Activated CD4-positive, alpha-beta memory T cell treated with anti-CD3 and anti-CD28 coated beads for 36 hours (primary cell): ENCODE data around the gene RNF207. TPM values are rescaled to one million over a fixed set of nuclear protein-coding genes. Genes with fewer than 3 reads are reported as not detected.
A peak's percentile ranks its signal among the peaks of the same experiment; 100 is the strongest.

Experiments used
- CTCF ChIA-PET: fragments of 350-600 bp; sonication (Branson Sonifier 250); formaldehyde crosslinking; loops from one replicate; lab custom pipeline; 2021; ENCODE audit warnings: antibody characterized with exemption, inconsistent platforms; lab: Charles Lee
- POLR2A ChIA-PET: fragments of 350-600 bp; sonication (Branson Sonifier 250); formaldehyde crosslinking; loops from one replicate; lab custom pipeline; 2021; ENCODE audit warnings: antibody characterized with exemption; lab: Charles Lee
- DNase-seq: peaks from one replicate; pipeline ENCODE4 v3.0.0-alpha.2; 2020
- H3K27ac Mint-ChIP-seq: one replicate; pipeline ENCODE4 v1.8.0; 2021; ENCODE audit warnings: mixed read lengths
- H3K27me3 Mint-ChIP-seq: one replicate; pipeline ENCODE4 v1.8.0; 2021; ENCODE audit warnings: mixed read lengths
- H3K36me3 Mint-ChIP-seq: one replicate; pipeline ENCODE4 v1.8.0; 2021; ENCODE audit warnings: mixed read lengths
- H3K4me1 Mint-ChIP-seq: one replicate; pipeline ENCODE4 v1.8.0; 2021; ENCODE audit warnings: low read depth, mixed read lengths
- H3K4me3 Mint-ChIP-seq: one replicate; pipeline ENCODE4 v1.8.0; 2021; ENCODE audit warnings: mild to moderate bottlenecking, mixed read lengths
- H3K9me3 Mint-ChIP-seq: one replicate; pipeline ENCODE4 v1.8.0; 2021; ENCODE audit warnings: mixed read lengths
- intact Hi-C: fragments of 100-400 bp; cut with micrococcal nuclease; formaldehyde crosslinking; loops from one replicate; pipeline ENCODE4 v1.15.1; 2023
- total RNA-seq, 2 experiments: library from RNA; stranded (reverse); gene quantifications; one replicate each; pipeline ENCODE4 v1.2.3, GENCODE V29; 2021

The RNF207 gene
- total RNA-seq, 2 experiments from 2014 or later, result 14.7 to 18.4 TPM

DNA sequence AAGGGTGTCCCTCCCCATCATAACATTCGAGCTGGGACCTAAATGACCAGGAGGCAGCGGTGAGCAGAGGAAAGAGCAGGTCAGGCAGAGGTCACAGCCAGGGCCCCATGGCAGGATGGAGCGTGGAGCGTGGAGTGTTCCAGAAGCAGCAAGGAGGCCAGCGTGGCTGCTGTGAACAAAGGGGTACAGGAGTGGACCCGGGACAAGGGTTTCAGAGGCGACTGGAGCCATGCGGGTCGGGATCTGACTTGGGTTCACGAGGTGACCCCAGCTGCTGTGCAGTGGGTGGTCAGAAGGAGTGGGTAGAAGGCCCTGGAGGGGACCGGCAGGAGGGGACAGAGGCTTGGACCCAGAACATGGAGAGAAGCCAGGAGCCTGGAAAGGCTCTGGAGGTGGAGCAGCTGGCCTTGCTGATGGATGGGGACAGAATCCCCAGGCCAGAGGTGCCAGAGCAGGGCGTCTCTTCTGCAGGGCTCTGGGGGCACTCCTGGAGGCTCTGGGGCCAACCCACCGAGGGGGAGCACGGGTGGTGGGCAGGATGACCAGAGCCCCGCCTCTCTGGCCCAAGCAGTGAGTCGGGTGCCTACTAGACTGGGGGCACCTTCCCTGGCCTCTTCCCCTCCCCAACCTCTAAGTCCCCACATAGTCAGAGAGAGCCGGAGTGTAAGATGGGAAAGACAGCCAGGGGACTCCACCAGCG lies 28.1 kb upstream of the RNF207 start:
- ChIA-PET POLR2A (no interaction called here), CTCF (no interaction called here)
- Mint-ChIP-seq H3K4me3 (no peak overlapping the region), H3K27me3 (peaks cover 43% of the 10 kb centered on the region), H3K36me3 (no peaks in the 10 kb centered on the region), H3K4me1 (peaks cover 20% of the 10 kb centered on the region), H3K9me3 (no peaks in the 10 kb centered on the region), H3K27ac (no peak overlapping the region)
- intact Hi-C loops, result no loop called here
- DNase-seq, result no peak

DNA sequence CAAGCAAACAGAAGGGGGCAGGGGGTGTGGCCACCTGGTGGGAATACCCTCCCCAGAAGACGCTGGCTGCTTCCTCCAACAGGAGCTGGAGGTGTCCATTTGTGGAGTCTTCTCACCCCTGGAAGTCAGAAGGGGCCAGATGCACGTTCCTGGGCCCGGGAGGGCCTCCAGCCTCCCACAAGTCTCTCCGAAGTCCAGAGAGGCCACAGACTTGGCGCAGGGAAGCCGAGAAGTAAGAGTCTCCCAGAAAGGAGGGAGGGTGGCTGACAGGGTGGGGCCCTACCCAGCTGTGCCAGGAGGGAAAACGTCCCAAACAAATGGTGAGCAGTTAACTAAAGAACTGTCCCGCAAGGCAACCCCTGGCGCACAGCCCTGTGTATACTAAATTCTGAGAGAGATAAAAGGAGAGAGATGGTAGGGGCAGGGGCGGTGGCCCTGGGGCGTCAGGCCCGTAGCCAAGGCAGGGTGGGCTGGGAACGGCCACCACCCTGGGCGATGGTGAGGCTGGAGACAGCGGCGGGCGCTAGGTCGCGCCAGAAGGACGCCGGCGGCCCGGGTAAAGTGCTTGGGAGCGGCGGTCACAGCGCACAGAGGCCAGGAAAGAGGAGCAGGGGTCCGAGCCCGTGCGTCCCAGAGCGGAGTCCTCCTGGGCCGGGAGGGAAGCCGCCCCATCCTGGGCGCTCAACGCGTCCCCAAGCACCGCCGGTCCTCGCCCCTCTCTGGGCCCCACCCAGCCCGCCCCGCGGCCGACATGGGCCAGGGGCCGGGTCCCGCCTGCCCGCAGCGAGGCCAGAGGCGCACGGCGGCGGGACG lies 27.0 kb upstream of the RNF207 start:
- CTCF ChIA-PET, result no interaction called here
- intact Hi-C loops, result no loop called here

DNA sequence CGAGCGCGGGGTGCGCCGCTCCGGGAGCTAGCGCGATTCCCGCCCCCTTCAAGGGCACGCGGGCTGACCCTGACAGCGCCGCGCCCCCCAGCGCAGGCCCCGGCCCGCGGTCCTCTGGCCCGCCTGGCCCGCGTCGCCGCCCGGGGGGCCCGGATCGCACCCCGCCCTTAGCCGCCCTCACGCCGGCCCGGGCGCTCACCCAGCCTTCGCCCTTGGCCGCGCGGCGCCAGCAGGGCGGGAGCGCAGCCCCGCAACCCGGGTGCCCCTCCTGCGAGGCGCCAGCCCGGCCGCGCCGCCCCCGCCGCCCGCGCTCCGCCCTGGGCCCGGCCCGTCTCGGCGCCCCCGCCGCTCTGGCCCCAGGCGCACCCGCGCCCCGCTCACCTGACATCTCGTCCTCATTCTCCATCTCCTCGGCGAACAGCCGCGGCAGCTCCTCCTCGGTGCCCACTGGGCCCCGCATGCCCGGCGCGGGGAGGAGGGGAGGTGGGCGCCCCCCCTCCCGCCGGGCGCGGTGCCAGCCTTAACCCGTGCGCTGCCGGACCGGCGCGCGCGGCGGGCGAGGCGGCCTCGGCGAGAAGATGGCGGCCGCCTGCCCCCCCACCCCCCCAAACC lies 26.2 kb upstream of the RNF207 start:
- H3K4me1 Mint-ChIP-seq, result peaks cover 25% of the 10 kb centered on the region
- ChIA-PET CTCF (no interaction called here), POLR2A (no interaction called here)
- intact Hi-C loops, result loop anchor here (2.0 kb wide), 1 partner anchor 19 kb away; the partner anchor contains the start of gene RPL22
- H3K36me3 Mint-ChIP-seq, result peaks cover 3% of the 10 kb centered on the region
- H3K4me3 Mint-ChIP-seq, result no peak overlapping the region
- H3K27ac Mint-ChIP-seq, result no peak overlapping the region
- no peaks in the 10 kb centered on the region for H3K9me3 Mint-ChIP-seq
- DNase-seq, result no peak
- peaks cover 43% of the 10 kb centered on the region for H3K27me3 Mint-ChIP-seq

More for the DNA sequence above, 27.0 kb upstream of the RNF207 start:
- peaks cover 20% of the 10 kb centered on the region for H3K4me1 Mint-ChIP-seq
- H3K27ac Mint-ChIP-seq, result no peak overlapping the region
- peaks cover 43% of the 10 kb centered on the region for H3K27me3 Mint-ChIP-seq
- no peaks in the 10 kb centered on the region for H3K9me3 Mint-ChIP-seq
- no peak overlapping the region for H3K4me3 Mint-ChIP-seq
- no peak for DNase-seq
- POLR2A ChIA-PET, result no interaction called here
- no peaks in the 10 kb centered on the region for H3K36me3 Mint-ChIP-seq

DNA sequence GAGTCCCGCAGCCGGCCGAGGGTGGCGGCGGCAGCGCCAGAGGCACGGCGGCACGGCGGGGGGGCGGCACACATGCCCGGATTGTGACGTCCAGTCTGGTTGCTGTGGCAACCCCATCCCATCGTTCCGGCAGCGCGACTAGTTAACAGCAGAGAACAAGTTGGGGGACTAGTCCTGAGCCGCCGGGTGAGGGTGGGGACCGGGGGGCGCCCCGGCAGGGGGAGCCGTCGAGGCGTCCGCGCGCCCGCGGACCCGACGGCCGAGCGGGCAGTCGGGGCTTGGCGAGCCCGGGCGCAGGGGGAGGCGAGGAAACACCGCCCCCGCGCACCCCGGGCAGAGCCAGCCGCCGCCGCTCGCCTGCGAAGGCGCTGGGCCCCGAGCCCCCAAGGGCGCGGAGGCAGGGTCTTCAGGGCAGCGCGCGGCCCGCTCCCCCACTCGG lies 25.6 kb upstream of the RNF207 start, which contains the start of gene CHD5:
CHD5 (minus strand) TSS at position 54 of the 439 bp plus-strand sequence. CDS start 298 bp downstream, outside the sequence.
- no peak within 1 kb of the TSS for H3K4me3 Mint-ChIP-seq
- H3K27me3 Mint-ChIP-seq, result peaks cover 43% of the 10 kb centered on the region
- peaks cover 31% of the 10 kb centered on the region for H3K4me1 Mint-ChIP-seq
- POLR2A ChIA-PET, result no interaction called here
- CTCF ChIA-PET, result no interaction called here
- intact Hi-C loops, result loop anchor here (2.0 kb wide), 1 partner anchor 19 kb away; the partner anchor contains the start of gene RPL22
- peaks cover 8% of the 10 kb centered on the region for H3K36me3 Mint-ChIP-seq
- DNase-seq, result no peak
- H3K27ac Mint-ChIP-seq, result no peak within 1 kb of the TSS
- no peaks in the 10 kb centered on the region for H3K9me3 Mint-ChIP-seq

DNA sequence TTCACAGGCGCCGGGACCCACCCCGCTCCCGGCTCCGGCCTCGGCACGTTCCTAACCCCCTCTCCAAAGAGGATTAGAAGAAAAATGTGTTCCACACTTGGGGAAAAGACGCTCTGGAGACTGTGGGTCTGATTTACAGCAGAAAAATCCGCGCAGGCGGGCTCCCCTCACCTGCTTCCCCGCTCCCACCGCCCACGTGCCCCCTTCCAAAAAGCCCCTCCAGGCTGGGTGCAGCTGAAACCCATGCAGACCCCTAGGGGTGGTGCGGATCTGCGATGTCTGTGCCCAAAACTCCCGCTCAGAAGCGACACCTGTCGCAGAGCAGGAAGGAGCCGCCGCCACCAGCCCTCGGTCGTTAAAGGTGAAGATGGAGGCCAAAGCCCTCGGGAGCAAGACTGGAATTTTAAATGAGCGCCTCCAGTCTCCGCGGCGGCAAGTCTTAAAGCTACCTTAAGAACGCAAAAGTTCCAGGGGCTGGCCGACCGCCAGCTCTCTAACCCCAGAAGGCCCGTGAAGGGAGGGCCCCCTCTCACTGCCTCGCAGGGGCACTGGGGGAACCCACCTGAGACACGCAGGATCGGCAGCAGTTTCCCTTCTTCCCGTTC lies 25.1 kb upstream of the RNF207 start:
- no peaks in the 10 kb centered on the region for H3K9me3 Mint-ChIP-seq
- no peak for DNase-seq
- intact Hi-C loops, result loop anchor here (2.0 kb wide), 1 partner anchor 18 kb away; the partner anchor contains the start of gene RPL22
- H3K36me3 Mint-ChIP-seq, result peaks cover 11% of the 10 kb centered on the region
- POLR2A ChIA-PET, result no interaction called here
- H3K4me3 Mint-ChIP-seq, result no peak overlapping the region
- CTCF ChIA-PET, result no interaction called here
- peaks cover 43% of the 10 kb centered on the region for H3K27me3 Mint-ChIP-seq
- H3K27ac Mint-ChIP-seq, result no peak overlapping the region
- H3K4me1 Mint-ChIP-seq, result peaks cover 37% of the 10 kb centered on the region

DNA sequence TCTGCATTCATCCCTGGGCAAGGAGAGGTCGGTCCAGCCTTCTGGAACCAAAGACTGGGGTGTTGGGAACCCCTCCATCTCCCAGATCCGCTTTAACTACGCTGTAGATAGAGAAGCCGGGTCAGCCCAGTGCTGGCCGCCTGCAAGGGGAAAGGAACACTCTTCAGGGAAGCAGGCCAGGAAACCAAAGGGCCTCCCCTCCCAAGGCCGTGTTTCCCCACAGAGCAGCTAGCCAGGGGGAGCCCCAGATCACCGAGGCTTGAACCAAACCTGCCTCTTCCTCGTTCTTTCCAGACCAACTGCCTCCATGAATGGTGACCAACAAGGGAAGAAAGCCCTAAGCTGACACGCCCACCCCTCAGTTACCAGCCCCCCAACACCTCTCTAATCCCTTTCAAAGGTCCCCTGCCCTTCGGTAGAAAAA lies 24.6 kb upstream of the RNF207 start:
- CTCF ChIA-PET, result no interaction called here
- Mint-ChIP-seq H3K9me3 (no peaks in the 10 kb centered on the region), H3K36me3 (peaks cover 14% of the 10 kb centered on the region), H3K27ac (no peak overlapping the region), H3K27me3 (peaks cover 42% of the 10 kb centered on the region), H3K4me1 (peaks cover 40% of the 10 kb centered on the region), H3K4me3 (no peak overlapping the region)
- DNase-seq, result no peak
- intact Hi-C loops, result loop anchor here (2.0 kb wide), 1 partner anchor 17 kb away; the partner anchor contains the start of gene RPL22
- POLR2A ChIA-PET, result interaction anchor here (0.5 kb wide), 1 partner anchor 12 kb away, joined by 4 read pairs; no protein-coding TSS in a partner anchor

DNA sequence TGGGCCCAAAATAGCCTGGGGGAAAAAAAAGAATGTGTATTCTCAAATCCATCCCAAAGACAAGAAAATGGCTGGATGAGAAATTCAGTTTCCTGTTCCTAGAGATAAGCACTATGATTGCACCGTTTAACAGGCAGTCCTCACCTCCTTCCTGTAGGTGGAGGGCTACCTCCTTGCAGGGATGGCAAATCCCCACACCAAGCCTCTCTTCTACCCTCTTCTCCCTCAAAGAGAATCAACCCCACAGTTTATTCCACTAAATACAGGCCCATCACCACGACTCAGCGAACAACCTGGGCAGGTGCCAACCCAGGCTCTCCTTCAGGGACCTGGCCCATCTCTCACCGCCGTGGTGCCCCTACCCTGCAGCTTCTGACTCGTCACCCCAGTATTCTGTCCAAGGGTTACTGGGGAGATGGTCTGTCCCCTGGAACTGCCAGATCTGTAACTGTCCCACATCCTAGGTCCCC lies 22.4 kb upstream of the RNF207 start:
- peaks cover 42% of the 10 kb centered on the region for H3K4me1 Mint-ChIP-seq
- ChIA-PET CTCF (no interaction called here), POLR2A (interaction anchor here (0.7 kb wide), 1 partner anchor 81 kb away, joined by 3 read pairs; no protein-coding TSS in a partner anchor)
- no peaks in the 10 kb centered on the region for H3K9me3 Mint-ChIP-seq
- no peak overlapping the region for H3K4me3 Mint-ChIP-seq
- intact Hi-C loops, result no loop called here
- H3K27me3 Mint-ChIP-seq, result peaks cover 20% of the 10 kb centered on the region
- peaks cover 20% of the 10 kb centered on the region for H3K36me3 Mint-ChIP-seq
- no peak for DNase-seq
- H3K27ac Mint-ChIP-seq, result no peak overlapping the region

DNA sequence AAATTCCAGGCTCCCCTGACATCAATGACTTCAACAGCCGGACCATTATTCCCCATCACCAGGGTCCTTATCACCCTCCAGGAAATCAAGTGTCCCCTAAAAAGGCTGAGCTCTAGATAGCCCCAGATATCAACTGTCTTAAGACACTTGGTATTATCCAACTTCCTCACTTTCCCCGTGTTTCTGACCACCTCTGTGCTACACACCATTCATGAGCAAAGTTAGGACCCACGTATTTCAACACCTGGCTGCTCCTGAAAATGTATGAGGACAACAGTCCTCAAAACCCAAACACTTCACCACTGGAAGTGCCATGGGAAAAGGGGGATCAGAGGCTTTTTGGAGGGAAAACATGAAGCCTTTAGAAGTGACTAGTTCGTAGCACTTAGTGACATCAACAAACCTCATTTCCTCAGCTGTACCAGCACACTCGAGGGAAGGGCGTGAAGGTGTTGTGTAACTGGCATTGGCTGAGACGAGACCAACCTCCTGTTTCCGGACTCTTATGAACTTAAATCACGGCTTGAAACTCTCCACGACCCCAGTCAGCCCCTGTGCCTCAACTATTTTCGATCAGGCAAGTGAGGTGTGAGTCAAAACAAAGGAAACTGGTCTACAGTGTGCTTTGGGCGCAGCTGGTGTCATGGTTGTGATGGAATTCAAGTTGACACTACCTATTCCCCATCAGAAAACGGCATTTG lies 21.7 kb upstream of the RNF207 start:
- Mint-ChIP-seq H3K9me3 (no peaks in the 10 kb centered on the region), H3K27me3 (peaks cover 15% of the 10 kb centered on the region), H3K27ac (no peak overlapping the region), H3K4me1 (peaks cover 43% of the 10 kb centered on the region), H3K4me3 (no peak overlapping the region), H3K36me3 (peaks cover 27% of the 10 kb centered on the region)
- CTCF ChIA-PET, result interaction anchor here (1.4 to 1.9 kb wide), 2 partner anchors 14 to 56 kb away, joined by 3 to 17 read pairs; partner anchors contain the start of gene RPL22
- intact Hi-C loops, result no loop called here
- DNase-seq, result no peak
- POLR2A ChIA-PET, result no interaction called here

DNA sequence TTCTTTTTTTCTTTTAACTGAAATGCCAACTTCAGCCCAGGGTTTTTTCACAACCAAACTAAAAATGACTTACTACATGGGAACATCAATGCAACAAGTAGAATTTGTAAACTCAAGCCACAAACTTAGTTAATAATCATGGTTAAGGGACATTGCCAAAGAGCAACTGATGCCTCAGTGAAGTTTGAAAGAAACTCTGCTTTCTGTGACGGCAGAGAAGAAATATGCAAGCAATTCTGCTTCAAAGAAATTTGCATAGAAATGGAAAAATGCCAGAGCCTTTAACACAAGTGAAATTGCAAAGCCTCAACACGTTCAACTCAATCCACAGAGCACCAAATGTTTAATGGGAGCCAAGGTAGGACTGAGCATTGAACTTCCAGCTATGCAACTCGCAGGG lies 20.8 kb upstream of the RNF207 start:
- ChIA-PET POLR2A (no interaction called here), CTCF (interaction anchor here (0.7 to 1.9 kb wide), 8 partner anchors 9 to 76 kb away, joined by 3 to 17 read pairs (median 4); partner anchors contain the start of gene RPL22)
- Mint-ChIP-seq H3K27ac (peak overlapping the region; percentile 28), H3K27me3 (peaks cover 15% of the 10 kb centered on the region), H3K36me3 (peaks cover 31% of the 10 kb centered on the region), H3K9me3 (no peaks in the 10 kb centered on the region), H3K4me1 (peaks cover 46% of the 10 kb centered on the region), H3K4me3 (no peak overlapping the region)
- intact Hi-C loops, result no loop called here
- no peak for DNase-seq

DNA sequence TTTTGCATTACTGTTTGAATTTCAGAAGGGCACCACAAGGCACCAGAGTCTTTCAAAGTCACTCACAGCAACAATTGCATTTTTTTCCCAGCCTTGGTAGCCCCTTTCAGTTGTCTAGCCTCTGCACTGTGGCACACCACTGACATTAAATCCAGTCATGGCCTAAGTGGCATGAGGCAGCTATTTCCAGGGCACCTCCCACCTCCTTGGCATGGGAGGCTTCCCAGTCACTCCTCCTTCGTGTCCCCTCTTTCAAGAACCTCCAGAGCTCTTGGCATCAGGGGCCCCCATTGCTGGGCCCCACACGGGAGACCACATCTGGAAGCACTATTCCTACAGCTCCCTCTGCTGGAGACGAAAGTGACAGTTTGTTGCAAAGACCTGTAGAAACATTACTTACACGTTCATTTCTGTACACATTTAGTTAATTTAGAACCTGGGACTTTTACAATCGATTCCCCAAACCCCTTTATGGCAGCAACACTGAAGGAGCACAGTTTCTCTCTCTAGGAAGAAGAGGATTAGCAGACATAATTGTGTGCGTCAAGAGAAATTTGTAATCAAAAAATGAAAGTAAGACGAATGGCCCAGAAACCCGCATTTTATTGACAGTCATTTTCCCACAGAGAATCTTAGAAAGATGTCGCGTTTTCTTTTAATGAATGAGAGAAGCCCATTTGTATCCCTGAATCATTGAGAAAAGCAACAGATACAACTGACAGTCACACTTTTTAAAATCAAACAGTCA lies 20.1 kb upstream of the RNF207 start:
- Mint-ChIP-seq H3K27ac (peak overlapping the region; percentile 15), H3K9me3 (no peaks in the 10 kb centered on the region), H3K27me3 (peaks cover 13% of the 10 kb centered on the region), H3K4me1 (peaks cover 44% of the 10 kb centered on the region), H3K36me3 (peaks cover 35% of the 10 kb centered on the region), H3K4me3 (no peak overlapping the region)
- peak; percentile 49 for DNase-seq
- ChIA-PET CTCF (interaction anchor here (0.7 to 1.9 kb wide), 8 partner anchors 8 to 77 kb away, joined by 3 to 17 read pairs (median 4); partner anchors contain the start of gene RPL22), POLR2A (no interaction called here)
- intact Hi-C loops, result no loop called here
